HL-60 (cell line): ENCODE measurements around the gene DIP2C.

Source experiments
- DNase-seq, 2 experiments: peaks; one replicate each; pipeline ENCODE4 v3.0.0-alpha.2; 2010 to 2020; ENCODE audit warnings: low read depth in 1 of 2, low spot score in 1 of 2
- H3K27ac ChIP-seq: fragments of 250-450 bp; sonication (Bioruptor Pico); replicated peaks from 2 replicates; pipeline ENCODE4 v1.5.1; 2020; ENCODE audit warnings: mild to moderate bottlenecking, moderate library complexity
- H3K27me3 ChIP-seq: fragments of 250-450 bp; sonication (Bioruptor Pico); 2 replicates; pipeline ENCODE4 v1.5.1; 2021; ENCODE audit warnings: mild to moderate bottlenecking, moderate library complexity; ENCODE audit not compliant: insufficient read depth, poor library complexity, severe bottlenecking
- H3K4me3 ChIP-seq: replicated peaks from 2 replicates; pipeline ENCODE4 v1.5.1; 2011; ENCODE audit warnings: mild to moderate bottlenecking, control low read depth, low read length; ENCODE audit not compliant: insufficient read depth
- CTCF ChIP-seq: IDR thresholded peaks from one replicate; pipeline ENCODE4 v1.5.1; 2011; ENCODE audit warnings: low read length, control low read depth, inconsistent platforms; ENCODE audit not compliant: insufficient read depth
- GABPA ChIP-seq: IDR thresholded peaks from 2 replicates; pipeline ENCODE4 v1.6.1; 2012; ENCODE audit warnings: low read depth
- POLR2AphosphoS5 ChIP-seq: IDR thresholded peaks from 2 replicates; pipeline ENCODE4 v1.6.1; 2012; ENCODE audit warnings: low read depth
- REST ChIP-seq: IDR thresholded peaks from 2 replicates; pipeline ENCODE4 v1.6.1; 2012; ENCODE audit warnings: low read depth; ENCODE audit not compliant: insufficient replicate concordance
- SPI1 ChIP-seq: IDR thresholded peaks from 2 replicates; pipeline ENCODE4 v1.6.1; 2012; ENCODE audit warnings: low read depth, mild to moderate bottlenecking, borderline replicate concordance

The DIP2C gene

GRCh38 chr10:599767-600166 lies 89.7 kb downstream of the DIP2C start:
- no peak for TF ChIP-seq GABPA
- TF ChIP-seq POLR2AphosphoS5 = no peak
- TF ChIP-seq REST = no peak
- TF ChIP-seq SPI1 = no peak
- TF ChIP-seq CTCF = no peak
- Histone ChIP-seq H3K27me3 (no peaks in the 10 kb centered on the region), H3K4me3 (no peak overlapping the region), H3K27ac (no peak overlapping the region)
- DNase-seq = no peak

GRCh38 chr10:598415-599170 lies 90.9 kb downstream of the DIP2C start:
- Histone ChIP-seq H3K27me3 (no peaks in the 10 kb centered on the region), H3K27ac (no peak overlapping the region), H3K4me3 (no peak overlapping the region)
- DNase-seq = no peak
- TF ChIP-seq CTCF (no peak), REST (no peak), SPI1 (no peak)

- H3K27ac ChIP-seq = no peak overlapping the region
- H3K27me3 ChIP-seq = no peaks in the 10 kb centered on the region
- TF ChIP-seq SPI1 (no peak), POLR2AphosphoS5 (no peak), GABPA (no peak), CTCF (no peak), REST (no peak)
- H3K4me3 ChIP-seq = no peak overlapping the region
- DNase-seq = no peak
Measured at GRCh38 chr10:597976-598375, 91.5 kb downstream of the DIP2C start.
